ENCODE measurements around the gene ADARB1.

Gene ADARB1

DNA sequence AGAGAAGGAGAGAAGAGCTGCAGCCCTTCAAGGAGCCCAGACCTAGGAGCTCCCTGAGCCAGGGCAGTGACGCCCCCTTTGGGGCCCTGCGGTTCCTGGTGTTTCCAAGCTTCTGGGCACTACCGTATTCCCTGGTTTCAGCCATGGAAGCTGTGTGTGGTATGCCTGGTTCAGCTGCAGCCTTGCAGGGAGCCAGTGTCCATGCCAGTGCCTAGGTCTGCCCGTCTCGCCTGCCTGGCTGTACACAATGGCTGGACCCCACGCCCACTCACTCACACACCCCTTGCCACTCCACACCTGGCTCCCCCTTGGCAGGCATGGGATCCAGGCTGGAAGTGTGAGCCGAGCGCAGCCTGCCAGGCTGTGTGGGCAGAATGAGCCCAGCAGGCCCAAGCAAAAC lies 87.7 kb downstream of the ADARB1 start:
- TF ChIP-seq, protein P1, sequence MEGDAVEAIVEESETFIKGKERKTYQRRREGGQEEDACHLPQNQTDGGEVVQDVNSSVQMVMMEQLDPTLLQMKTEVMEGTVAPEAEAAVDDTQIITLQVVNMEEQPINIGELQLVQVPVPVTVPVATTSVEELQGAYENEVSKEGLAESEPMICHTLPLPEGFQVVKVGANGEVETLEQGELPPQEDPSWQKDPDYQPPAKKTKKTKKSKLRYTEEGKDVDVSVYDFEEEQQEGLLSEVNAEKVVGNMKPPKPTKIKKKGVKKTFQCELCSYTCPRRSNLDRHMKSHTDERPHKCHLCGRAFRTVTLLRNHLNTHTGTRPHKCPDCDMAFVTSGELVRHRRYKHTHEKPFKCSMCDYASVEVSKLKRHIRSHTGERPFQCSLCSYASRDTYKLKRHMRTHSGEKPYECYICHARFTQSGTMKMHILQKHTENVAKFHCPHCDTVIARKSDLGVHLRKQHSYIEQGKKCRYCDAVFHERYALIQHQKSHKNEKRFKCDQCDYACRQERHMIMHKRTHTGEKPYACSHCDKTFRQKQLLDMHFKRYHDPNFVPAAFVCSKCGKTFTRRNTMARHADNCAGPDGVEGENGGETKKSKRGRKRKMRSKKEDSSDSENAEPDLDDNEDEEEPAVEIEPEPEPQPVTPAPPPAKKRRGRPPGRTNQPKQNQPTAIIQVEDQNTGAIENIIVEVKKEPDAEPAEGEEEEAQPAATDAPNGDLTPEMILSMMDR (IDR thresholded peaks at IDR 0.05): no peak
- Histone ChIP-seq H3K36me3 (no peaks in the 10 kb centered on the region), H3K4me3 (ENCODE audit: low read depth in 1 of 2, low read length in 1 of 2) (no peak overlapping the region), H3K27ac (no peak overlapping the region), H3K4me1 (ENCODE audit: control insufficient read depth in 1 of 2, insufficient read depth in 1 of 2, low read depth in 1 of 2, low read length in 1 of 2) (no peaks in the 10 kb centered on the region), H3K9me3 (no peaks in the 10 kb centered on the region), H3K27me3 (no peaks in the 10 kb centered on the region)

DNA sequence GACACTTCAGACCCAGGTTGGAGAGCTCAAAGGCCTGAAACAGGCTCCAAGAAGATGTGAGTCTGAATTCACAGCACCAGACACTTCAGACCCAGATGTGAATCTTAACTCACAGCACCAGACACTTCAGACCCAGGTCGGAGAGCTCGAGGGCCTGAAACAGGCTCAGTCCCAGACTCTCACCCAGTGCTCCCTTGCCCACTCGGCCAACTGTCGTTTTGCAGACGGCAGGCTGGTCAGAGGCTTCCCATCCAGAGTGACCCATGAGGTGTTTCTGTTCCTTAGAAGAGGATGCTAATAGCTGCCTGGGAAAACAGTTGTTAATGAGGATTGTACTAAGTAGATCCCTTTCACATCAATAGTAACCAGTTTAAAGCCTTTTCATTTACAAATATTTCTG lies 88.4 kb downstream of the ADARB1 start:
- H3K9me3 ChIP-seq: no peaks in the 10 kb centered on the region
- H3K27me3 ChIP-seq: no peaks in the 10 kb centered on the region
- no peak overlapping the region for H3K4me3 ChIP-seq (ENCODE audit: low read depth in 1 of 2, low read length in 1 of 2)
- TF ChIP-seq, protein P1 (IDR thresholded peaks at IDR 0.05): no peak
- no peaks in the 10 kb centered on the region for H3K36me3 ChIP-seq
- no peaks in the 10 kb centered on the region for H3K4me1 ChIP-seq (ENCODE audit: control insufficient read depth in 1 of 2, insufficient read depth in 1 of 2, low read depth in 1 of 2, low read length in 1 of 2)
- H3K27ac ChIP-seq: no peak overlapping the region

DNA sequence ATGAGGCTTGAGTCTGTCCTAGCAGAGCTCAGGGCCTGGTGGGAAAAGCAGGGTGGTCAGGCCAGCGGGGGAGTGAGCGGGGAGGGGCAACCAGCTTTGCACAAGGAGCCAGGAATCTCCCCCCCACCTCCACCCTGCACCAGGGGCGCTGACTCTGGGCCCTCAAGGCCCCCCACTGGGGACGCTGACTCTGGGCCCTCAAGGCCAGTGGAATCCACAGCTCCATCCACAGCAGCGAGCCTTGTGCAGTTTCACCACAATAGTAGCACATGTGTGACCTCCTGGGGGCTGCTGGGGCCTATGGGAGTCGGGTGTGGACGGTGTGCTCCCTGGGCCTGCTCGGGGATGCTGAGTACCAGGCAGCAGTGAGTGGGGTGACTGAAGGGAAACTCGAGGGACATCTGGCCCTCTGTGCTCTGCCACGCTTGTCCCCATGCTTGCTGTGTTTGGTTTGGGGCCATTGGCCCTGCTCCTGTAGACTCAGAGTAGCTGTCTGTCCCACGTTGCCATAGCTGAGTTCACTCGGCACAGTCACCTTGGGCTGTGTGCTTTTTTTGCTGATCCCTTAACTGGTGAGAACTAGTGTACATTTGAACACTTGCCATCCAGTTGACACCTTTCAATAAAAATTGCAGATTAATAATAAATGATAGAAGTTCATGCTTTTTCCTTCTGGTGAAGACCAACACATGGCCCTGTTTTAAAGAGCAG lies 89.2 kb downstream of the ADARB1 start:
- H3K9me3 ChIP-seq: no peaks in the 10 kb centered on the region
- no peaks in the 10 kb centered on the region for H3K36me3 ChIP-seq
- TF ChIP-seq, protein P1 (IDR thresholded peaks at IDR 0.05): no peak
- H3K27ac ChIP-seq: no peak overlapping the region
- H3K27me3 ChIP-seq: no peaks in the 10 kb centered on the region
- H3K4me3 ChIP-seq (ENCODE audit: low read depth in 1 of 2, low read length in 1 of 2): no peak overlapping the region
- H3K4me1 ChIP-seq (ENCODE audit: control insufficient read depth in 1 of 2, insufficient read depth in 1 of 2, low read depth in 1 of 2, low read length in 1 of 2): no peaks in the 10 kb centered on the region

- TF ChIP-seq, protein P1 (IDR thresholded peaks at IDR 0.05): no peak
- Histone ChIP-seq H3K36me3 (no peaks in the 10 kb centered on the region), H3K4me1 (ENCODE audit: control insufficient read depth in 1 of 2, insufficient read depth in 1 of 2, low read depth in 1 of 2, low read length in 1 of 2) (peaks cover 0 to 3% of the 10 kb centered on the region in 2 experiments), H3K4me3 (ENCODE audit: low read depth in 1 of 2, low read length in 1 of 2) (no peak overlapping the region), H3K27me3 (no peaks in the 10 kb centered on the region), H3K9me3 (no peaks in the 10 kb centered on the region), H3K27ac (no peak overlapping the region)
These were observed 89.7 kb downstream of the ADARB1 start for GRCh38 chr21:45164124-45164511.

- TF ChIP-seq, protein P1 (IDR thresholded peaks at IDR 0.05): no peak
- Histone ChIP-seq H3K27me3 (no peaks in the 10 kb centered on the region), H3K9me3 (no peaks in the 10 kb centered on the region), H3K4me3 (ENCODE audit: low read depth in 1 of 2, low read length in 1 of 2) (no peak overlapping the region), H3K4me1 (ENCODE audit: control insufficient read depth in 1 of 2, insufficient read depth in 1 of 2, low read depth in 1 of 2, low read length in 1 of 2) (peaks cover 0 to 10% of the 10 kb centered on the region in 2 experiments), H3K36me3 (no peaks in the 10 kb centered on the region), H3K27ac (no peak overlapping the region)
These were observed 90.5 kb downstream of the ADARB1 start for GRCh38 chr21:45164838-45165237.
